Mammary microvascular endothelial cell (primary cell): Measurements from ENCODE around the gene ZNF878. TPM values are rescaled to one million over a fixed set of nuclear protein-coding genes. Genes with fewer than 3 reads are reported as not detected.

Source experiments
- total RNA-seq: library from RNA; depleted of rRNA; stranded (reverse); fragments of >200 nt; gene quantifications from 2 replicates; pipeline ENCODE4 v1.2.3, GENCODE V29; 2015

Gene ZNF878
- total RNA-seq = 0.59 and 0.80 TPM in 2 replicates

DNA sequence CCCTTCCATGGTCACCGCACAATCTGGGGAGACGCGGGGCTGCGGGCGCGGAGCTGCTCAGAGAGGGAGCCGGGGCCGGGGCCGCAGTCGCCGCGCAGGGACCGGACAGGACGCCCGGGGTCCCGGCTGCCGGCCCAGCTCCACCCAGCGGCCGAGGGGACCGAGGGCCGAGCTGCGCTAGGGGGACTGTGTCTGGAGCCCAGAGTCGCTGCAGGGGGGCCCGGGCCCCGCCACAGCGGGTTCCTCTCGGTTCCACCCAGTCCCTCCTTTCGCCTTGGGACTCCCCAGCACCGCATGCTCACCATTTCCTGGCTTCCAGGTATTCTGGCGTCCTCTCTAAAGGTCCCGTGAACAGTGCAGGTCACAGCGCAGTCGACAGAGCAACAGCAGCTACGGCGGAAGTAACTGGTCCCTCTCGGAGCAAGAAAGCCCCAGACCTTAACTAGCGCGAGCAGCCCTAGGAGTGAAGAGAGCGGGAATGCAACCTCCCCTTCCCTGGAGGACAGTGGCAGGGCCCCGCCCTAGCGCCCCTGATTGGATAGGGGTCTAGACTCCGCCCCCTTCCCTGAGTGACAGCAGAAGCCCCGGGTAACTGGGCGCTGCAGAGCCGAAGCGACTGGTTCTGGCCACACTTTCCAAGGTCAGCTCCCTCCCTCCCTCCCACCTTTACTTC, at the start of gene ZNF878:
Gene ZNF878, minus strand, starts transcription at position 465 of the 673 bp plus-strand sequence. Its CDS starts 160 bp downstream, at position 305.

DNA sequence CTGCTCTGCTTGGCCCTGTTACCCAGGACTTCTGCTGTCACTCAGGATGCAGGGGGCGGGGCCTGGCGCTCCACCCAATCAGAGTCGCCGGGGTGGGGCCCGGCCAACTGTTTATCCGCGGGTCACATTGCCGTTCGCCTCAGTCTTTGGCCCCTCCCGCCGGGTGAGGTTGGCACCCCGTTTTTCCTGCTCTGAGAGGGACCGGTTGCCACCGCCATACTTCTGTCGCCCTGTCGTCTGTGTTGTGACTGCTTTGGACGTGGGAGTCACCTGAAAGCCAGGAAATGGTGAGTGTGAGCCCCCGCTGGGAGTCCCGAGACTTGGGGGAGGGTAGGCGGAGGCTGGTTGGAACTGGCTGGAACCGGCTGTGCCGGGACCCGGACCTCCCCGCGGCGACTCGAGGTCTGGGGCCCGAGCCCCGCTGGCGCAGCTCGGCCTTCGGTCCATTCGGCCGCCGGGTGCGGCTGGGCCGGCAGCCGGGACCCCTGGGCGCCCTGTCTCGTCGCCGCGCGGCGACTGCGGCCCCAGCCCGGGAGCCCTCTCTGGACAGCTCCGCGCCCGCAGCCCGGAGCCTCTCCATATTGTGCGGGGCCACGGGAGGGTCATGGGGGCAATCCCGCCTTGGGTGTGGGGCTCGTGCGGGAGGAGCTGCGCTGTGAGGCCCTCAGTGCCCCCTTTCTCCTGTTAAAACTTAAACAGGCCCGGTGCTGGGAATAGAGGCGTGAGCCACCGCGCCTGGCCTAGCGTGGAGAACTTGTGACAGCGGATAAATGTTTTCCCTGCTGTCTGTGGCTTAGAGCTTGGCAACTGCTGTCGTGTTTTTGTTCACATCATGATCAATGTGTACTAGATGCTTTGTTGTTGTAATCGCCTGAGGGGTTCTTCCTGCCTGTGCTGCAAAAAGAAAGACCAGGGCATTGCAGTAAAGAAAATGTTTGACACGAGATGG, 12.1 kb upstream of the ZNF878 start, which contains the start of gene ZNF844:
Gene ZNF844, plus strand, starts transcription at position 142 of the 949 bp plus-strand sequence. Its CDS starts 143 bp downstream, at position 285.

DNA sequence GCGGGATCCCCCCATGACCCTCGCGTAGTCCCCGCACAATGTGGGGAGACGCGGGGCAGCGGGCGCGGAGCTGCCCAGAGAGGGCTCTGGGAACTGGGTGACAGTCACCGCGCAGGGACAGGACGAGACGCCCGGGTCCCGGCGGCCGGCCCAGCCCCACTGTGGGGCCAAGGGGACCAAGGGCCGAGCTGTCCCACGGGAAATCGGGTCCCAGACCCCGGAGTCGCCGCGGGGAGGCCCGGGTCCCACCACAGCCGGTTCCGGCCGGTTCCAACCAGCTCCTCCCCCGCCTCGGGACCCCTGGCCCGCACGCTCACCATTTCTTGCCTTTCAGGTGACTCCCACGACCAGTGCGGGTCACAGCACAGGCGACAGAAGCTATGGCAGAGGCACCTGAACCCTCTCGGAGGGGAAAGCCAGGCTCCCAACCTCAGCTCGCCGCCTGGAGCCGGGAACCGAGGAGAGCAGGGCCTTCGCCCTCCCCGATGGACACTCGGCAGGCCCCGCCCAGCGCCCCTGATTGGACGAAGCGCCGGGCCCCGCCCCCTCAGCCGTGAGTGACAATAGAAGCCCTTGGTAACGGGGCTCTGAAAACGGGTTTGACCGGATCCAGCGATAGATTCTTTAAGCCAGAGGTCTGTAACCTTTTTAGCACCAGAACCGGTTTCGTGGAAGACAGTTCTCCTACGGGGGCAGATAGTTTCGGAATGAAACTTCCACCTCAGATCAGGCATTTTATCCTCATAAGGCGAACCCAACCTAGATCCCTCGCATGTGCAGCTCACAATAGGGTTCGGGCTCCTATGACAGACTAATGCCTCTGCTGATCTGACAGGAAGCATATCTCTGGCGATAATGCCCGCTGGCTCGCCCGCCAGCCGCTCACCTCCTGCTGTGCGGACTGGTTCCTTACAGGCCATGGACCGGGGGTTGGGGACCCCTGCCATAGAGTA, 17.3 kb downstream of the ZNF878 start, which contains the start of gene ZNF433:
Gene ZNF433, minus strand, starts transcription at position 460 of the 953 bp plus-strand sequence. Its CDS starts 140 bp downstream, at position 320.

Other genes starting within 250 kb of the ZNF878 start
- gene ZNF440, start 238.7 kb downstream of the ZNF878 start, total RNA-seq = 3.6 and 5.1 TPM in 2 replicates
- gene ZNF439, start 204.2 kb downstream of the ZNF878 start, total RNA-seq = 0.34 and 0.87 TPM in 2 replicates
- gene ZNF69, start 165.2 kb downstream of the ZNF878 start, total RNA-seq = 5.4 and 9.2 TPM in 2 replicates
- 2.3 and 3.6 TPM in 2 replicates for gene ZNF700, start 127.9 kb downstream of the ZNF878 start, total RNA-seq
- 0.27 and 0.30 TPM in 2 replicates for gene ZNF763, start 87.9 kb downstream of the ZNF878 start, total RNA-seq
- gene ZNF433, start 17.3 kb downstream of the ZNF878 start, total RNA-seq = 1.4 and 2.7 TPM in 2 replicates
- gene ZNF844, start 11.8 kb upstream of the ZNF878 start, total RNA-seq = 2.7 and 2.8 TPM in 2 replicates
- gene ZNF20, start 87.4 kb upstream of the ZNF878 start, total RNA-seq = 1.9 and 2.1 TPM in 2 replicates
- gene ZNF625, start 103.8 kb upstream of the ZNF878 start, total RNA-seq = 4.1 and 6.7 TPM in 2 replicates
- gene ZNF136, start 110.1 kb upstream of the ZNF878 start, total RNA-seq = 2.5 and 3.6 TPM in 2 replicates
- 2.2 and 2.3 TPM in 2 replicates for gene ZNF44, start 241.9 kb upstream of the ZNF878 start, total RNA-seq